HG02840 (cell line): ENCODE data around the gene VAX1.
"Not testable (repeated sequence)": the region's sequence is repeated elsewhere in the genome, so short reads cannot be mapped to it uniquely, and the experiment has no call there.

Experiments used
- ATAC-seq: cut with Tn5 transposase; IDR thresholded peaks from one replicate; pipeline ENCODE4 v1.9.1; 2021; ENCODE audit warnings: mild to moderate bottlenecking, moderate library complexity, moderate number of reproducible peaks; ENCODE audit not compliant: unreplicated experiment, low FRiP score

VAX1 gene

DNA sequence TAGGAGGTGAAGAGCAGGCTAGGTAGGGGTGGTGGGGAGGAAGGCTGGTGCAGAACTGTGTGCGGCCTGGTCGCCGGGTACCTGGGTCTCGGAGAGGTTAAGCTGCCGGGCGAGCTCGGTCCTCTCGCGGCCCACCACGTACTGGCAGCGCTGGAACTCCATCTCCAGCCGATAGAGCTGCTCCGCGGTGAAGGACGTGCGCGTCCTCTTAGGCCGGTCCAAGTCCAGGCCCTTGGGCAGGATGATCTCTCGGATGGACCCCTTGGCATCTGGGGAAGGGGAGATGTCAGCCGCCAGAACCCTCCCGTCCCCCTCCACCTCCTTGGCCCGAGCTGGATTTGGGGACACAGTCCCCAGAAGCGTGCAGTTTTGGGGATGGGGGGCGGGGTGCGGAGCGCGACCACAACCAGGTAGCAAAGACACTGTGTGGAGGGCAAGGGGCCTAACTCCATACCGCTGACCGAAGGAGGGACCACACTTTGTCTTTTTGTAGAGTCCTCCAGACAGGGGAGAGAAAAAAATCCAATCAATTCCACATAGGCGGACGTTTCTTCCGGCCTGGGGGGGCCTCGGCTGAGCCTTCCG, 1.6 kb downstream of the VAX1 start:
- ATAC-seq, result no peak

DNA sequence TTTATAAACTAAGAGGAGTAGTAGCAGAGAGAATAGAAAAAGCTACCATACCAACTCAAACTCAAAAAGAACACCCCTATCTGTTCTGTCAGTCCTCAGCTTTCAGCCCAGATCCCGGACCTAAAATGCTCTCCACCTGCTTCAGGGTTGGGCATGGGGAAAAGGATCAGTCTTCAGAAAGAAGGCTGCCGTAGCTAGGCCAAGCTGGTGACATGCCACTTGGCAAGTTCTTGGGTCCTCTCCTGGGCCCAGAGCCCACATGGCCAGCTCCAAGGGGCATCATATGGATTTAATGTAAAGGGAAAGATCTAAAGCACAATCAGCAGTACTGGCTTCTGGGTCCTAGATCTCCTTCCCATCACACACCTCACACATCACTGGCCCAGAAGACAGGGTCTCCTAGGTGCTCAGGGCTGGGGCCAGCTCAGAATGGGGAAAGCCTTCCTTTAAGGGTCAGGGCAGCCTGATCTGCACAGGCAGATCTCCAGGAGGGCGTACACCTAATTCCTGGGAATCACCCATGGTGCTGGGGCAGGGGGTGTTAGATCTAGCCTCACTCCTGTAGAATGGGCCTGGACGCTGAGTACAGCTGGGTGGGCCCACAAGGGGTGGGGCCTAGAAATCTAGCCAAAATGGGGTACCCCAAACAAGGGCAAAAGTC, 2.5 kb downstream of the VAX1 start:
- ATAC-seq, result no peak

DNA sequence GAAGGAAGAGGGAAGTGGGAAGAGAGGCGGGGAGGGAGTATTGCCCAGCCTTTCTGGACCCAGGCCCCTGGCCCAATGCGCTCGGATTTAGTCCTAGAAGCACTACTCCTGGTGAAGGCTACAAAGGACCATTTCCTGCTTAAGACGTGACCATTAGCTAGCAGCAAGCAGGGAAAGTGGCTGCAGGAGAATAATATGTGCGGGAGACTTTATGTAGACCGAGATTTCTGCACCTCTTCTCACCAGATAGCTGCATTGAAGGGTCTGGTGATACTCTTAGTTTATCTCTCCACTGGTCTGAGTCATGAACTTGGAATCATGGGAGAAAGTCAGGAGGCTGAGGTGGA, 3.1 kb downstream of the VAX1 start:
- no peak for ATAC-seq

DNA sequence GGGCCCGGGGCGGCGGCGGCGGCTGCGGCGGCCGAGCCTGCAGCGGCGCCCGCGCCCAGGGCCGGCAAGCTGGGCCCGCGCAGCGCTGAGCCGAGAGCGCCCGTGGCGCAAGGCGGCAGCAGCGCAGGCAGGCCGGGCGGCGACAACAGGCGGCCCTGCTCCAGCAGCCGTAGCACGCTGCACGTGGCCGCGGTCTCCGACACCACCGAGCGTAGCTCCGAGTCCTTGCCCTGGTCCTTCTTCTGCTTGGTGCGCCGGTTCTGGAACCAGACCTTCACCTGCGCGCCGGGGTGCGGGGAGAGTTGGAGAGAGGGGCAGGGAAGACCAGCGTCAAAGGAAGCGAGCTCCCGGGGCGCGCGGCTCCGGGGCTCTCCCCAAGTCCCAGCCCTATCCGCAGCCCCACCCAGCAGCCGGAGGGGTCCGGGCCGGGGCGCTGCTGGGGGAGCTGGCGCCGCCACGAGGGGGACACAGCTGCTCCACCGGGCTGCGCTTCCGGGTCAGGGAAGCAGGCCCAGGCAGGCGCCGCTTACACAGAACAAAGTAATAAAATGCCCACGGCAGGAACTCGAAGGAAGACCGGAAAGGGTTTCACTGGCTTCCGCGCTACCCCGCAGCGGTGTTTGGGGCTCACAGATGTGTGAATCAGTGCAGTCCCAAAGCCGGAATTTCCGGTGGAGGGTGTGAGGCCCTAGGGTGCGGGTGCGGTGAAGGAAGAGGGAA, 3.6 kb downstream of the VAX1 start:
- no peak for ATAC-seq

DNA sequence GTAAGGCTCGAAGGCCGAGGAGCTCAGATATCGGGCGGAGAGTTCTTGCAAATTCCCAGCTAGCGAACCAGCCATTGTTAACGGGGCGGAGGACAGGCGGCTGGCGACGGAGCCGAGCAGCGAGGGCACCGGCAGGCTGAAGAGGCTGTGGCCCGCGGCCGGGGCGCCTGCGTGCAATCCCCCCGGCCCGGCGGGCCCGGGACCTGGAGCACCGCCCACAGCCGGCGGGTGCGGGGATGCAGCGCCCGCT, 4.1 kb downstream of the VAX1 start:
- ATAC-seq, result no peak

DNA sequence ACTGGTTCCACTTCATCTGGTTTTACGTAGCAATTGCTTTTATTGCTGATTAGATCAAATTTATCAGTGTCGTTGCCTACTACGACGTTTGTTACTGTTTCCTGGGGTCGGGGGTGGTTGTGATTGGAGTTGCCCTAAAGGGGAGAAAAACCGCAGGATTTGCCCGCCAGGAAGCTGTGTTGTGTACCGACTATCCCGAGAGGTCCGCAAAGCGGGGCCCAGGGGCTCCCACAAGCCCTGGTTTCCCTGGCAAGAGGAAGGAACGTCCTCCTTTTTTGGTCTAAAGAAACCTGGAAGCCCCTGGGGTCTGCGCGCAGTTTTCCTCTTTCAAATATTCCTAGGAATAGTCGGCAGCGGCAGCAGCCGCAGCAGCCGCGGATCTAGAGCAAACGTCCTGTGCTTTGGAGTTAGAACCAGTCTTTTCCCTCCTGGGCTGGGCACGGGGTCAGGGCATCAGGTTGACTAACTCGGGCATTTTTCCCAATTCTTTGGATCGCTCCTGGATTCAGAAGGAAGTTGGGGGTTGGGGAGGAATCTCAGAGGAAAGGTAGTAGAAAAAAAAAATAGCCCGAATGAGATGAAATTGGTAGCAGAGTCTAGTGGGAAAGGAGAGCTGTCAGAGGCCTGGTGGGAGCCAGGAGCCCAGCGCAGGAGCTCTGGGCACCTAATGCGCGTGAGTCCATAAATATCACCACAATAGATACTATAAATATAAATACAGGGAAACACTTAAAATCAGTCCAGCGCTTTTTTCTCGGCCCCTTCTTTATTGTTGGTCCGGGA, 4.6 kb downstream of the VAX1 start:
- ATAC-seq, result no peak

- no peak for ATAC-seq
These were observed 5.3 kb downstream of the VAX1 start for GRCh38 chr10:117132751-117133231.

DNA sequence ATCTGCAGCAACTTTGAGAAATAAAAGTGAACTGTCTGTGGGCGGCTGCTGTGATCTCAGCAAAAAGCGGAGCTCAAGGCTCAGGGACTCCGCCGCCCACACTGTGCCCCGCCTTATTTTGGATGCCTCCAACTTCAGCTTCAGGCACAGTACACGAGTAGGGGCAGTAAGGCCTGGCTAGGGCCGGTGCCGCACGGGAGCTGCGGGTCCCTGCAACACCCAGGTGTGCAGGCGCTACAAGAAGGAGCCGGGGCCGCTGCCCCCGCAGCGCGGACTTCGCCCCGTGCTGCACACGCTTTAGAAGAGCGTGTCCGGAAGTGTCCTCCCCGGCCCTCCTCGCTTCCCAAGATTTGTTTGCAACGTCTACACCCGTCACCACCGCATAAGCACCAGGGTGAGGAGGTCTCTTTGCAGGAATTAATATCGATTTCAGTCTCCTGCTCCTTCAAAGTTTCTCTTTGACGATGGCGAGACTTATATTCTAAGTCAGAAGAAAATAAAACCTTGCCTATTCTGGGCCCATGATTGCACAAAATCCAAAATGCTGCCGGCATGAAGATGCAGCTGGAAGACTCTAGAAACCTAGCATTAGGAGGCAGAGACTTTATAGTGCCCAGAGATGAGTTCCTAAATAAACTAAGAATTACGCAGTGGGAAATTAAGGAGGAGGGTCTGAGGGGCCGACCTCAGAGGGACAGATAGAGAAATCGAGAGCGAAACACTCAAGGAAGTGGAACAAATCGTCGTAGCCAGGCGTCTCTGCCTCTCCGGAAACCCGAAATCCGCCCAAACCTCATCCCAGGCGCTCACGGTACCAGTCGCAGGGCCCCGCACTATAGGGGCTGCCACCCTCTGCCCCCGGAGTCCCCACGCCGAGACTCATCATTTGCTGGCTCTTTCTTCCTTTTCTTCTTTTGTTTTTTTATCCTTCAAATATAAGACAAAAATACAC, 6.4 kb downstream of the VAX1 start:
- ATAC-seq, result no peak

- no peak for ATAC-seq
These were observed 7.2 kb downstream of the VAX1 start for GRCh38 chr10:117130862-117131375.

- no peak for ATAC-seq
These were observed 7.7 kb downstream of the VAX1 start for GRCh38 chr10:117130346-117130745.

DNA sequence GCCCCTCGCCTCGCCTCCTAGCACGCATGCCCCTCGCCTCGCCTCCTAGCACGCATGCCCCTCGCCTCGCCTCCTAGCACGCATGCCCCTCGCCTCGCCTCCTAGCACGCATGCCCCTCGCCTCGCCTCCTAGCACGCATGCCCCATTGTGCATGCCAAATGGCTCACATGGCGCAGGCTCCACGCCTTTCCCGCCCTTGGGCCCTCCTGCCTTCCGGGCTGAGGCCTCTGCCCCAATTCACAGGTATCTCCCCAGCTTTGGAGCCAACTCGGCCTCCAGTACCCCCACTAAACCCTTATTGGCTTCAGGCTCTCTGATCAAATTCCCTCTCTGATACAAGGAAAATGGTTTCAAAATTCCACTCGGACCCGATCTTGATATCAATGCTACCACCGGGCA, 11.4 kb downstream of the VAX1 start:
- not testable (repeated sequence) for ATAC-seq

GRCh38 chr10:117126034-117126433, 12.0 kb downstream of the VAX1 start:
- ATAC-seq, result no peak

DNA sequence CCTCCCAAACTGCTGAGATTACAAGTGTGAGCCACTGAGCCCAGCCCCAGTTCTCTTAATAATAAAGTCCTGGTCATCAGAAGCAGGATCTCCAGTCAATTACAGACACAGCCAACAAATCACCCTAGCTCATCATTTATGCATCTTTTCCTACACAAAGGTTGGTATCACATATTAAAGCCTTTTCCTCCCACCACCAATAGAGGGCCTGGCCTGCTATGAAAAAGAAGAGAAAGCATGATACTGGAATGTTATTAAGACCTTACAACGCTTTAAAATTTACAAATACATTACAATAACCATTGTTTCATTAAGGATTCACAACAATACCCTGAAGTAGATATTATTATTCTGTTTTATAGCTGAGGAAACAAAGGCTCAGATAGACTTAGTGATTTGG, 25.9 kb downstream of the VAX1 start:
- ATAC-seq, result no peak

DNA sequence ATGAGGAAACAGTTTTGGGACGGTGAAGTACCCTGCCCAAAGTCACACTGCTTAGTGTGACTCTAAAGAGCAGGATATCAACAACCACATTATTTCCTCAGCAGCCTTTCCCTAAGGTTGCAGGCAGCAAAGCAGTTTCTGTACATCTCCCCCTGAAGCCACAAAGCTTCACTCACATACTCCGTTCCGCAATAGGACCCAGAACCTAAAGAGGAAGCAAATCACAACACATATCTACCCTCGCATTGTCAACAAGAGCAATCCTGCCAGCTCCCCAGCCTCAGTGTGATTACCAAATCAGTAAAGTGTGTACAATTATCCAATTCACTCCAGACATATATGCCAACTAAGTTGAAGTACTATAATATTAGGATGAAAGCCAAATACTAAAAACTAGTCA, 30.8 kb downstream of the VAX1 start:
- ATAC-seq, result no peak

DNA sequence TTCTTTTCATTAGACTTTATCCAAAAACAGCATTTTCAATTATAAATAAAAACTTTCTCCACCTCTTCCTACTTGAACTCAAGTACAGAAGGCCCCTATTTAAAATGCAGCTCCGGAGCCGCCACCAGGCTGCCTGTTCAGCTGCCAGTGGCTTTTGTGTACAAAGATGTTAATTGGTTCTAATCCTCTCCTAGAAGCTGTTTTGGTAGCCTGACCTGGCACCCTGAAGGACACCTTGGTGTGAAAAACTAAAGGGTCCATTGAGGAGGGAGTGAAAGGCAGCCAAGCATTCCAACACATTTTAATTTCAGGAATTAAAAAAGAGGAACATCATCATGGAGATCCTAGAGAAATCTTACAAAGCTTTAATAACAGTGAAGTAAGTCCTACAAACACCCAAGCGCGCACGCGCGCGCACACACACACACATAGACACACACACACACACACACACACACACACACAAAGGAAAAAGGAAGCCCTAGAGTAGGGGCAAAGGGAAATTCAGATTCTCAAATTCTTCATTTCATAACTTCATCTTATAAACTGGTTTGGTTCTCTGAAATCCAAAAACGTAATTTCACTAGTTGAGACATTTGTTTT, 41.4 kb downstream of the VAX1 start:
- ATAC-seq, result no peak

DNA sequence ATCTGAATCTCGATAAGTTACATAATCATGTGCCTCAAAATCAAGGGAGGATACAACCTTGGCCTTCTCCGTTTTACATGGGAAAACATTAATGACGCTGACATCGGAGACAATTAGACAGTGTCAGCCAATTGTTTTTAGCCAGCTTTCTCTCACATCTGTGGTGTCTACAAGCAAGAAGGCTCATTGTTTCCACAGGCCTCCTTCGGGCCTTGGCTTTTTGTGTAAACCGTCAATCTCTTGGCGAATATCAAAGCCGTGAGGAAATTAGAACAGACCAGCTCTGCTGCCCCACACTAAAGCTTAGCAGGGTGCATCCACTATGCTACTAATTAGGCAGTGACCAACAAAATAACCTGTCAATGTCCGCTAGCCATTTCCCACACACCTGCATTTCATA, 43.2 kb downstream of the VAX1 start:
- no peak for ATAC-seq

- no peak for ATAC-seq
These were observed 45.7 kb downstream of the VAX1 start for GRCh38 chr10:117092386-117092785.

DNA sequence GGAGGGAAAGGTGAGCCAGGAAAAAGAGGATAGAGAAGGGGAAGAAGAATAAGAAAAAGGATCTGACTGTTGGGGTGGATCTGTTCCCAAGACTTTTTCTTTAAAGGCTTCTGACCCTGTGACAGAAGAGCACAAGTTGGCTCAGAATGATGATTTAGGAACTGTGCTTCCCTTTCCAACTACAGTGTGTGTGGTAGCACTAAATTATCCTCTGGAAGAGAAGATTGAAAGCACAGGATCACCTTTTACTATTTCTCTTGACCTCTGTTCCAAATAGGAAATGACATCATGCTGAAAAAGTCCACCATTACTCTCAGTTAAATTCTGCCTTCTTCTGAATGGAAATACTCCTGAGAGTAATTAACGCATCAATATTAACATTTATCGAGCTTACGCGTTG, 47.2 kb downstream of the VAX1 start:
- no peak for ATAC-seq

DNA sequence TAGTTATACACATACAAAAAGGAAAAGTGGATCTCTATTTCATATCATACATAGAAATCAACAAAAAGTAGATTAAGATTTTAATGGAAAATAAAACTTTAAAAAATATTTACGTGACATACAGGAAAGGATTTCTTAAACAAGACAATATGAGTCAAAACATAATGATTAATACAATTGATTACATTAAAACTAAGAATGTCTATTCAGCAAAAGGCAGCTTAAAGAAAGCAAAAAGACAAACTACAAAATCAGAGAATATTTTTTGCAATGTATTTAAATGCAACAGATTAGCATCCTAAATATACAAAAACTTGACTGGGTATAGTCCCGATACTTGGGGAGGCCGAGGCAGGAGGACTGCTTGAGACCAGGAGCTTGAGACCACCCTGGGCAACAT, 50.5 kb downstream of the VAX1 start:
- no peak for ATAC-seq

DNA sequence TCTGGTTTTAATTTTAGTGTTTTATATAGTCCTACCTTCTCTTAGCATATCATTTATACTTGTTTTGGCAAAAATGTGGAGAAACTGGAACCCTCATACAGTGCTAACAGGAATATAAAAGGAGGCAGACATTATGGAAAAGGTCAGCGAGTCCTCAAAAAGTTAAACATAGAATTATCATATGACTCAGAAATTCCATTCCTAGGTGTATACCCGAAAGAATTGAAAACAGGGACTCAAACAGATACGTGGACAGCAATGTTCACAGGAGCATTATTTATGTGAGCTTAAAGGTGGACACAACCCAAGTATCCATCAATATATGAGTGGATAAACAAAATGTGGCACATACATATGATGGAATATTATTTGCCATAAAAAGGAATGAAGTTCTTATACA, 51.5 kb downstream of the VAX1 start:
- ATAC-seq, result no peak
